Small intestine (tissue), 7 donors: ENCODE data around the gene KRTAP20-2. TPM values are rescaled to one million over a fixed set of nuclear protein-coding genes. Genes with fewer than 3 reads are reported as not detected.

Experiments
- DNase-seq, 2 donors: peaks; one replicate each; pipeline versions ENCODE4 v3.0.0 to v3.0.0-alpha.2; 2013
- FAIRE-seq: peaks from 2 replicates; lab custom pipeline; 2012; peaks lifted over from hg19 to GRCh38; lab: Jason Lieb, UNC
- H3K27ac ChIP-seq, 3 donors: one replicate each; pipeline ENCODE4 v1.5.1; 2013; ENCODE audit warnings: low read length in 2 of 3, mild to moderate bottlenecking in 2 of 3, control low read depth in 1 of 3, inconsistent platforms in 1 of 3, low read depth in 1 of 3, moderate library complexity in 1 of 3
- H3K27me3 ChIP-seq, 3 donors: one replicate each; pipeline ENCODE4 v1.6.1; 2013; ENCODE audit warnings: low read length in 3 of 3, inconsistent platforms in 1 of 3; ENCODE audit not compliant: control insufficient read depth in 3 of 3, insufficient read depth in 3 of 3
- H3K36me3 ChIP-seq, 3 donors: one replicate each; pipeline ENCODE4 v1.6.1; 2013; ENCODE audit warnings: low read length in 3 of 3, inconsistent platforms in 1 of 3, low read depth in 1 of 3, mild to moderate bottlenecking in 1 of 3, moderate library complexity in 1 of 3; ENCODE audit not compliant: control insufficient read depth in 3 of 3, insufficient read depth in 2 of 3
- H3K4me1 ChIP-seq, 3 donors: one replicate each; pipeline ENCODE4 v1.6.1; 2013; ENCODE audit warnings: low read length in 2 of 3, inconsistent platforms in 1 of 3, low read depth in 1 of 3, mild to moderate bottlenecking in 1 of 3, moderate library complexity in 1 of 3; ENCODE audit not compliant: control insufficient read depth in 3 of 3, insufficient read depth in 2 of 3
- H3K4me3 ChIP-seq, 3 donors: one replicate each; pipeline ENCODE4 v1.5.1; 2013; ENCODE audit warnings: low read length in 3 of 3, control low read depth in 1 of 3, inconsistent platforms in 1 of 3, low read depth in 1 of 3, mild to moderate bottlenecking in 1 of 3, moderate library complexity in 1 of 3
- H3K9me3 ChIP-seq, 2 donors: one replicate each; pipeline ENCODE4 v1.6.1; 2013; ENCODE audit warnings: low read depth in 1 of 2, low read length in 1 of 2; ENCODE audit not compliant: control insufficient read depth in 2 of 2, insufficient read depth in 1 of 2
- WGBS, 3 donors: extraction: QIAGEN DNeasy Blood & Tissue Kit; methylation state at CpG; one replicate each; pipeline ENCODE4 v1.1.7; 2013; 5-methylcytosine and 5-hydroxymethylcytosine counted together
- polyA plus RNA-seq, 4 donors: library from polyadenylated mRNA; stranded (reverse) in 3 of 4; unstranded in 1 of 4; fragments of 200-250 nt in 3 of 4; fragments of 120-200 nt in 1 of 4; gene quantifications; one replicate each; pipeline versions ENCODE4 v1.2.1 to v1.2.3, GENCODE V29; 2013
- donor health status: healthy with polysubstance abuse.
- donor health status: control.
- donor health status: control.
- donor health status: Bipolar disorder and iron deficiency.
- donor health status: healthy.

The KRTAP20-2 gene
- polyA plus RNA-seq, 4 donors = not detected

- no peaks in the 10 kb centered on the region for H3K27me3 ChIP-seq
- no peak for DNase-seq
- H3K4me3 ChIP-seq = no peak within 1 kb of the TSS
- no peaks in the 10 kb centered on the region for H3K9me3 ChIP-seq
- H3K4me1 ChIP-seq = no peaks in the 10 kb centered on the region
- 89 to 92% (median 90%) methylated on average over 2 of the region's 2 CpGs for WGBS, 3 donors
- H3K36me3 ChIP-seq = no peaks in the 10 kb centered on the region
- H3K27ac ChIP-seq = no peak within 1 kb of the TSS
- no peak for FAIRE-seq
These were observed 7.6 kb downstream of the KRTAP20-2 start, which contains the start of gene KRTAP20-3 for GRCh38 chr21:30642564-30642963. KRTAP20-3 (plus strand) TSS chr21:30642864.

- WGBS, 3 donors = 73 to 79% (median 77%) methylated on average over 1 of the region's 1 CpG
These were observed 12.0 kb downstream of the KRTAP20-2 start for GRCh38 chr21:30646904-30647414.

GRCh38 chr21:30652891-30653290 lies 17.9 kb downstream of the KRTAP20-2 start:
- Histone ChIP-seq H3K36me3 (no peaks in the 10 kb centered on the region), H3K27me3 (no peaks in the 10 kb centered on the region), H3K27ac (no peak overlapping the region), H3K9me3 (no peaks in the 10 kb centered on the region), H3K4me1 (no peaks in the 10 kb centered on the region), H3K4me3 (no peak overlapping the region)
- FAIRE-seq (no peak), DNase-seq (no peak)

More at GRCh38 chr21:30646904-30647414, 12.0 kb downstream of the KRTAP20-2 start:
- H3K4me3 ChIP-seq = no peak overlapping the region
- no peak for FAIRE-seq
- H3K27me3 ChIP-seq = no peaks in the 10 kb centered on the region
- H3K36me3 ChIP-seq = no peaks in the 10 kb centered on the region
- no peaks in the 10 kb centered on the region for H3K9me3 ChIP-seq
- H3K27ac ChIP-seq = no peak overlapping the region
- no peak for DNase-seq
- H3K4me1 ChIP-seq = no peaks in the 10 kb centered on the region

- 70 to 84% (median 81%) methylated on average over 1 of the region's 1 CpG for WGBS, 3 donors
These were observed 33.8 kb downstream of the KRTAP20-2 start for GRCh38 chr21:30668776-30669175.

GRCh38 chr21:30672985-30673650 lies 38.1 kb downstream of the KRTAP20-2 start:
- DNase-seq (no peak), FAIRE-seq (no peak)
- Histone ChIP-seq H3K4me3 (no peak overlapping the region), H3K9me3 (peaks cover 0 to 8% of the 10 kb centered on the region in 2 donors), H3K27me3 (no peaks in the 10 kb centered on the region), H3K4me1 (no peaks in the 10 kb centered on the region), H3K36me3 (no peaks in the 10 kb centered on the region), H3K27ac (no peak overlapping the region)
- WGBS, 3 donors = 64 to 76% (median 72%) methylated on average over 2 of the region's 2 CpGs

More at GRCh38 chr21:30668776-30669175, 33.8 kb downstream of the KRTAP20-2 start:
- Histone ChIP-seq H3K36me3 (no peaks in the 10 kb centered on the region), H3K9me3 (peaks cover 0 to 6% of the 10 kb centered on the region in 2 donors), H3K27ac (no peak overlapping the region), H3K4me3 (no peak overlapping the region), H3K4me1 (no peaks in the 10 kb centered on the region), H3K27me3 (no peaks in the 10 kb centered on the region)
- FAIRE-seq (no peak), DNase-seq (no peak)

GRCh38 chr21:30674312-30674711 lies 39.3 kb downstream of the KRTAP20-2 start:
- Histone ChIP-seq H3K27ac (no peak overlapping the region), H3K9me3 (peaks cover 0 to 3% of the 10 kb centered on the region in 2 donors), H3K4me3 (no peak overlapping the region), H3K4me1 (no peaks in the 10 kb centered on the region), H3K36me3 (no peaks in the 10 kb centered on the region), H3K27me3 (no peaks in the 10 kb centered on the region)
- no peak for FAIRE-seq
- no peak for DNase-seq
- WGBS, 3 donors = 40 to 79% (median 63%) methylated on average over 1 of the region's 1 CpG

GRCh38 chr21:30676737-30677136 lies 41.7 kb downstream of the KRTAP20-2 start:
- Histone ChIP-seq H3K4me1 (no peaks in the 10 kb centered on the region), H3K9me3 (peaks cover 0 to 3% of the 10 kb centered on the region in 2 donors), H3K27me3 (no peaks in the 10 kb centered on the region), H3K27ac (no peak overlapping the region), H3K4me3 (no peak overlapping the region), H3K36me3 (no peaks in the 10 kb centered on the region)
- DNase-seq = no peak
- FAIRE-seq = no peak

- FAIRE-seq = no peak
- H3K27ac ChIP-seq = no peak overlapping the region
- DNase-seq = no peak
- WGBS, 3 donors = 38 to 44% (median 41%) methylated on average over 1 of the region's 1 CpG
- H3K9me3 ChIP-seq = no peaks in the 10 kb centered on the region
- no peaks in the 10 kb centered on the region for H3K36me3 ChIP-seq
- no peaks in the 10 kb centered on the region for H3K27me3 ChIP-seq
- no peaks in the 10 kb centered on the region for H3K4me1 ChIP-seq
- H3K4me3 ChIP-seq = no peak overlapping the region
These were observed 45.6 kb downstream of the KRTAP20-2 start for GRCh38 chr21:30680586-30680985.
